Measurements from ENCODE around the gene LDLRAD4. TPM values are rescaled to one million over a fixed set of nuclear protein-coding genes. Genes with fewer than 3 reads are reported as not detected.

The LDLRAD4 gene
- total and polyA plus RNA-seq, 12 donors = 3.9 to 64.5 (median 36.0) TPM

GRCh38 chr18:13324880-13325279, 106.3 kb downstream of the LDLRAD4 start:
- DNase-seq = no peak
- H3K9me3 ChIP-seq (replicated peaks in 1 of 3) = no peaks in the 10 kb centered on the region
- no peaks in the 10 kb centered on the region for H3K36me3 ChIP-seq (replicated peaks in 1 of 2)
- H3K27ac ChIP-seq = no peak overlapping the region
- no peak for TF ChIP-seq POLR2A (IDR thresholded peaks at IDR 0.05)
- TF ChIP-seq, protein P1, sequence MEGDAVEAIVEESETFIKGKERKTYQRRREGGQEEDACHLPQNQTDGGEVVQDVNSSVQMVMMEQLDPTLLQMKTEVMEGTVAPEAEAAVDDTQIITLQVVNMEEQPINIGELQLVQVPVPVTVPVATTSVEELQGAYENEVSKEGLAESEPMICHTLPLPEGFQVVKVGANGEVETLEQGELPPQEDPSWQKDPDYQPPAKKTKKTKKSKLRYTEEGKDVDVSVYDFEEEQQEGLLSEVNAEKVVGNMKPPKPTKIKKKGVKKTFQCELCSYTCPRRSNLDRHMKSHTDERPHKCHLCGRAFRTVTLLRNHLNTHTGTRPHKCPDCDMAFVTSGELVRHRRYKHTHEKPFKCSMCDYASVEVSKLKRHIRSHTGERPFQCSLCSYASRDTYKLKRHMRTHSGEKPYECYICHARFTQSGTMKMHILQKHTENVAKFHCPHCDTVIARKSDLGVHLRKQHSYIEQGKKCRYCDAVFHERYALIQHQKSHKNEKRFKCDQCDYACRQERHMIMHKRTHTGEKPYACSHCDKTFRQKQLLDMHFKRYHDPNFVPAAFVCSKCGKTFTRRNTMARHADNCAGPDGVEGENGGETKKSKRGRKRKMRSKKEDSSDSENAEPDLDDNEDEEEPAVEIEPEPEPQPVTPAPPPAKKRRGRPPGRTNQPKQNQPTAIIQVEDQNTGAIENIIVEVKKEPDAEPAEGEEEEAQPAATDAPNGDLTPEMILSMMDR (IDR thresholded peaks at IDR 0.05) = no peak
- H3K4me3 ChIP-seq = no peak overlapping the region
- intact Hi-C loops (cut with DNase I) = no loop called here
- no peaks in the 10 kb centered on the region for H3K27me3 ChIP-seq
- peaks cover 0 to 7% of the 10 kb centered on the region in 2 donors for H3K4me1 ChIP-seq (replicated peaks in 1 of 2)
- WGBS, 4 donors = 88 to 91% (median 90%) methylated on average over 8 of the region's 8 CpGs

DNA sequence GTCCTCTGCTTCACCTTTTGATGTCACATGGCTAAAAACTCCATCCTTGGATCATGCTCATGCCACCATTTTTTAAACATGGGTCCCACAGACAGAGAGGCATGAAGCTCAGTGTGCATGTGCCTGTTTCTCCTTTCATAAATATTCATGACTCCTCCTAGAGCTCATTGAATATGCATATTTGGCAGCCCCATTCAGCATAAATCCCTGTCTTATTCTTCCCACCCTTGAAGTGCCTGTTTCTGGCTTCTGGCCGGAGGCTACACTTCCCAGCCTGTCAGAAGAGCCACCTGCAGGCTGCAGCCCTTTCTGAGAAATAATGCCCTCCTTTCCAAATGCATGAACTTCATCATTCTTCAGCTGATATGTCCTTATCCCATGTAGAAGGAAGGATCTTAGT, 109.7 kb downstream of the LDLRAD4 start:
- Histone ChIP-seq H3K36me3 (replicated peaks in 1 of 2) (no peaks in the 10 kb centered on the region), H3K27me3 (no peaks in the 10 kb centered on the region), H3K9me3 (replicated peaks in 1 of 3) (no peaks in the 10 kb centered on the region), H3K27ac (no peak overlapping the region), H3K4me1 (replicated peaks in 1 of 2) (no peaks in the 10 kb centered on the region), H3K4me3 (no peak overlapping the region)
- intact Hi-C loops (cut with DNase I) = no loop called here
- TF ChIP-seq, protein P1 (IDR thresholded peaks at IDR 0.05) = no peak
- no peak for TF ChIP-seq POLR2A (IDR thresholded peaks at IDR 0.05)
- no peak for DNase-seq
- 94 to 100% (median 100%) methylated on average over 1 of the region's 1 CpG for WGBS, 4 donors

GRCh38 chr18:13330996-13331395, 112.4 kb downstream of the LDLRAD4 start:
- intact Hi-C loops (cut with DNase I) = no loop called here
- Histone ChIP-seq H3K27me3 (no peaks in the 10 kb centered on the region), H3K9me3 (replicated peaks in 1 of 3) (peaks cover 0 to 6% (median 0%) of the 10 kb centered on the region in 3 donors), H3K27ac (no peak overlapping the region), H3K4me3 (no peak overlapping the region), H3K36me3 (replicated peaks in 1 of 2) (no peaks in the 10 kb centered on the region), H3K4me1 (replicated peaks in 1 of 2) (no peaks in the 10 kb centered on the region)
- 45 to 58% (median 54%) methylated on average over 1 of the region's 1 CpG for WGBS, 4 donors
- TF ChIP-seq, protein P1 (IDR thresholded peaks at IDR 0.05) = no peak
- TF ChIP-seq POLR2A (IDR thresholded peaks at IDR 0.05) = no peak
- no peak for DNase-seq

DNA sequence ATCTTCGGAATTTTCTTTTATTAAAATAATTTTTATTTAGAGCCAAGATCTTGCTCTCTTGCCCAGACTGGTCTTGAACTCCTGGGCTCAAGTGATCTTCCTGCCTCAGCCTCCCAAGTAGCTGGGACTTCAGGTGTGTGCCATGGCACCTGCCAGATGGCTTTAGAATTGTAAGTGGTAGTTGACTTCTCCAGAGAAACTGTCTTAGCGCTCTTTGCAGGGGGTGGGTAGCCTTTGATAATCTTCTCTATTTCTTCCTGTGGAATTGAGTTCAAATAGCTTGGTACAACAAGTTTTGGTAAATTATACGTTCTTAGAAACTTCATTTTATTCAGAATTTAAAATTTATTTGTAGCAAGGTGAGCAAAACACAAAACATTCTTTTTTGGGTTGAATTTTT, 113.3 kb downstream of the LDLRAD4 start:
- H3K4me3 ChIP-seq = no peak overlapping the region
- peaks cover 0 to 6% (median 0%) of the 10 kb centered on the region in 3 donors for H3K9me3 ChIP-seq (replicated peaks in 1 of 3)
- no peak overlapping the region for H3K27ac ChIP-seq
- WGBS, 4 donors = 92 to 96% (median 95%) methylated on average over 3 of the region's 3 CpGs
- no peaks in the 10 kb centered on the region for H3K36me3 ChIP-seq (replicated peaks in 1 of 2)
- H3K4me1 ChIP-seq (replicated peaks in 1 of 2) = no peaks in the 10 kb centered on the region
- intact Hi-C loops (cut with DNase I) = no loop called here
- TF ChIP-seq, protein P1 (IDR thresholded peaks at IDR 0.05) = no peak
- TF ChIP-seq POLR2A (IDR thresholded peaks at IDR 0.05) = no peak
- H3K27me3 ChIP-seq = no peaks in the 10 kb centered on the region
- DNase-seq = no peak
